NT2/D1 (cell line): ENCODE results near the gene AFAP1L2.

ENCODE experiments used
- YY1 ChIP-seq: IDR thresholded peaks from 2 replicates; pipeline ENCODE4 v1.6.1; 2011; ENCODE audit not compliant: insufficient read length, insufficient read depth
- ZNF274 ChIP-seq: IDR thresholded peaks from 2 replicates; pipeline ENCODE4 v1.6.1; 2011; ENCODE audit warnings: mild to moderate bottlenecking, low read depth, low read length

DNA sequence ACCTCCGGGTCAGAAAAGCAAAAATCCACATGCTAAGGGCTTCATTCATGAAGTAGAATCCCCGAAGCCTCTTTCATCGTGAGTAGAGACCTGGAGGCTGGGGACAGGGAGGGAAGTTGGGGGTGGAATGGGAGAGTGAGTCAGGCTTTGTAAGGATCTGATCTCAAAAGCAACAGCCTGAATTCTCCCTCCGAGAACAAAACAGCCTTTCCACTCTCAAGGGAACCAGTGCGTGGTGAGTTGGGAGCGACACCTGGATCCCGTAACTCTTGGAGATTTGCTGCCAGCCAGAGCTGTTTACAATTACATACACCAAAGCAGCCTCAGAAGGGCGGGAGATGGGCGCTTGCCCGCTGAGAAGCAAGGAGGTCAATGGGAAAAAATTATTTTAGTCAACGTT lies 10.8 kb downstream of the AFAP1L2 start:
- TF ChIP-seq ZNF274 (no peak), YY1 (no peak)
